22Rv1 (cell line): ENCODE data around the gene RREB1.

ENCODE experiments used
- ZFX ChIP-seq: fragments of 450-650 bp; IDR thresholded peaks from 2 replicates; pipeline ENCODE4 v1.6.1; 2017; ENCODE audit warnings: antibody characterized with exemption, borderline replicate concordance
- TF ChIP-seq, protein P1 (sequence below): fragments of 450-650 bp; IDR thresholded peaks from 2 replicates; pipeline ENCODE4 v1.5.1; 2017; ENCODE audit warnings: mild to moderate bottlenecking

DNA sequence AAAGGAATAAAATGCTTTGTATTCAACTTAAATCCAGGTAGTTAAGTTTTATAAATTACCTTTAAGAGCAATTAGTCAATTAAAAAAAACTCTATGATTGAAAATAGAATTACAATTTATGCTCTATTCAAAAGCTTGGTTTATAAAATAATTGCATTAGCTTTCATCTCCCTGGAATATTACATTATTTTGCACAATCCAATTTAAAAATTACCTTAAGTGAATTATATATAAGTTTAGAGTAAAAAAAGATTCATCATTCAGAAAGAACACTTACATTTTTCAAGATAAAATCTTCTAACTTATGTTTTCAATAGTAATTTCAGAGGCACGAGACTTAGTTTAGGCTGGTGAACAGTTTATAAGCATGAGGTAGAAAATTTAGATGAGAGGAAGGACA, 190.4 kb downstream of the RREB1 start:
- TF ChIP-seq, protein P1, sequence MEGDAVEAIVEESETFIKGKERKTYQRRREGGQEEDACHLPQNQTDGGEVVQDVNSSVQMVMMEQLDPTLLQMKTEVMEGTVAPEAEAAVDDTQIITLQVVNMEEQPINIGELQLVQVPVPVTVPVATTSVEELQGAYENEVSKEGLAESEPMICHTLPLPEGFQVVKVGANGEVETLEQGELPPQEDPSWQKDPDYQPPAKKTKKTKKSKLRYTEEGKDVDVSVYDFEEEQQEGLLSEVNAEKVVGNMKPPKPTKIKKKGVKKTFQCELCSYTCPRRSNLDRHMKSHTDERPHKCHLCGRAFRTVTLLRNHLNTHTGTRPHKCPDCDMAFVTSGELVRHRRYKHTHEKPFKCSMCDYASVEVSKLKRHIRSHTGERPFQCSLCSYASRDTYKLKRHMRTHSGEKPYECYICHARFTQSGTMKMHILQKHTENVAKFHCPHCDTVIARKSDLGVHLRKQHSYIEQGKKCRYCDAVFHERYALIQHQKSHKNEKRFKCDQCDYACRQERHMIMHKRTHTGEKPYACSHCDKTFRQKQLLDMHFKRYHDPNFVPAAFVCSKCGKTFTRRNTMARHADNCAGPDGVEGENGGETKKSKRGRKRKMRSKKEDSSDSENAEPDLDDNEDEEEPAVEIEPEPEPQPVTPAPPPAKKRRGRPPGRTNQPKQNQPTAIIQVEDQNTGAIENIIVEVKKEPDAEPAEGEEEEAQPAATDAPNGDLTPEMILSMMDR, result no peak
- no peak for TF ChIP-seq ZFX
